Loucy (cell line): ENCODE data around the gene ZFR2.
"Not testable (repeated sequence)": the region's sequence is repeated elsewhere in the genome, so short reads cannot be mapped to it uniquely, and the experiment has no call there.

ENCODE experiments used
- EZH2phosphoT487 ChIP-seq: fragments of 200-600 bp; IDR thresholded peaks from 2 replicates; pipeline ENCODE4 v1.6.1; 2018; ENCODE audit warnings: antibody characterized with exemption, mild to moderate bottlenecking, moderate library complexity, borderline replicate concordance
- TF ChIP-seq, protein P1 (sequence below): fragments of 200-600 bp; sonication (generic); conservative IDR thresholded peaks from 2 replicates; pipeline ENCODE4 v1.5.1; 2014; ENCODE audit warnings: mild to moderate bottlenecking, antibody characterized with exemption, low read length

DNA sequence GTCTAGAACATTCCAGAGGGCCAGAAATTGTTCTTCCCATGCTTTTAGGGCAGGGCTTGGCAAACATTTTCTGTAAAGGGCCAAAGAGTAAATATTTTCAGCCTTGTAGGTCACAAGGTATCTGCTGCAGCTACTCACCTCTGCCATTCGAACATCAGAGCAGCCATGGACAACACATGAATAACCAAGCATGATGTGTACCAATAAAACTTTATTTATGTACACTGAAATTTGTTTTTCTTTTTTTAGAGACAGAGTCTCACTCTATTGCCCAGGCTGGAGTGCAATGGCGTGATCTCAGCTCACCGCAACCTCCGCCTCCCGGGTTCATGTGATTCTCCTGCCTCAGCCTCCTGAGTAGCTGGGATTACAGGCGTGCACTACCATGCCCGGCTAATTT lies 111.1 kb downstream of the ZFR2 start:
- TF ChIP-seq, protein P1, sequence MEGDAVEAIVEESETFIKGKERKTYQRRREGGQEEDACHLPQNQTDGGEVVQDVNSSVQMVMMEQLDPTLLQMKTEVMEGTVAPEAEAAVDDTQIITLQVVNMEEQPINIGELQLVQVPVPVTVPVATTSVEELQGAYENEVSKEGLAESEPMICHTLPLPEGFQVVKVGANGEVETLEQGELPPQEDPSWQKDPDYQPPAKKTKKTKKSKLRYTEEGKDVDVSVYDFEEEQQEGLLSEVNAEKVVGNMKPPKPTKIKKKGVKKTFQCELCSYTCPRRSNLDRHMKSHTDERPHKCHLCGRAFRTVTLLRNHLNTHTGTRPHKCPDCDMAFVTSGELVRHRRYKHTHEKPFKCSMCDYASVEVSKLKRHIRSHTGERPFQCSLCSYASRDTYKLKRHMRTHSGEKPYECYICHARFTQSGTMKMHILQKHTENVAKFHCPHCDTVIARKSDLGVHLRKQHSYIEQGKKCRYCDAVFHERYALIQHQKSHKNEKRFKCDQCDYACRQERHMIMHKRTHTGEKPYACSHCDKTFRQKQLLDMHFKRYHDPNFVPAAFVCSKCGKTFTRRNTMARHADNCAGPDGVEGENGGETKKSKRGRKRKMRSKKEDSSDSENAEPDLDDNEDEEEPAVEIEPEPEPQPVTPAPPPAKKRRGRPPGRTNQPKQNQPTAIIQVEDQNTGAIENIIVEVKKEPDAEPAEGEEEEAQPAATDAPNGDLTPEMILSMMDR = not testable (repeated sequence)
- TF ChIP-seq EZH2phosphoT487 = not testable (repeated sequence)
